Adrenal gland (tissue), 5 donors: Measurements from ENCODE around the gene TIMP3.

Source experiments
- CTCF ChIP-seq, 6 experiments: fragments of 450-650 bp in 4 of 6; fragments of 200-600 bp in 2 of 6; sonication (generic) in 1 of 6; IDR thresholded peaks; 1 replicate in 5 of 6; 2 replicates in 1 of 6; pipeline versions ENCODE4 v1.5.1 to v1.8.0; 2016 to 2021; ENCODE audit warnings: antibody characterized with exemption in 6 of 6, mild to moderate bottlenecking in 2 of 6, moderate library complexity in 1 of 6
- POLR2A ChIP-seq, 2 donors: fragments of 450-650 bp; IDR thresholded peaks; one replicate each; pipeline ENCODE4 v1.6.1; 2017; ENCODE audit warnings: antibody characterized with exemption in 2 of 2, mild to moderate bottlenecking in 2 of 2, moderate library complexity in 1 of 2
- donor health status: DM: no; HTN: no; CAD: no.

GRCh38 chr22:32753591-32753990, 47.9 kb upstream of the TIMP3 start:
- TF ChIP-seq CTCF (IDR thresholded peaks at IDR 0.05) (no peak), POLR2A (IDR thresholded peaks at IDR 0.05) (no peak)
